ENCODE results near the gene SSBP3.
"Not testable (repeated sequence)": the region's sequence is repeated elsewhere in the genome, so short reads cannot be mapped to it uniquely, and the experiment has no call there.

GRCh38 chr1:54448801-54449200, 42.6 kb upstream of the SSBP3 start:
- not testable (repeated sequence) for TF ChIP-seq CREB5 (CRISPR knock-in tag; IDR thresholded peaks at IDR 0.05; ENCODE audit: low read depth); ZNF8 (CRISPR knock-in tag; IDR thresholded peaks at IDR 0.05); ARNTL (CRISPR knock-in tag; IDR thresholded peaks at IDR 0.05; ENCODE audit: borderline replicate concordance, low read depth); PATZ1 (CRISPR knock-in tag; IDR thresholded peaks at IDR 0.05; ENCODE audit: borderline replicate concordance); CSDC2 (CRISPR knock-in tag; IDR thresholded peaks at IDR 0.05)

Data from SK-N-SH treated with all-trans-retinoic acid at 6 μM for 48 hours (cell line).